ENCODE measurements around the gene EP400.

Gene EP400

GRCh38 chr12:132018193-132018916 is 68.6 kb downstream of the EP400 start:
- Histone ChIP-seq H3K9me3 (ENCODE audit: insufficient read depth, low read depth, low read length) (no peaks in the 10 kb centered on the region), H3K9ac (ENCODE audit: low read depth, low read length) (no peak overlapping the region), H3K27me3 (ENCODE audit: insufficient read depth, low read length) (no peaks in the 10 kb centered on the region), H3K4me1 (ENCODE audit: insufficient read depth, low read length) (no peaks in the 10 kb centered on the region), H3K36me3 (ENCODE audit: insufficient read depth, low read length) (peaks cover 96% of the 10 kb centered on the region), H3K27ac (ENCODE audit: low read depth, low read length) (no peak overlapping the region), H3K4me3 (ENCODE audit: low read length) (no peak overlapping the region)
- WGBS: 95% methylated on average over 18 of the region's 18 CpGs

DNA sequence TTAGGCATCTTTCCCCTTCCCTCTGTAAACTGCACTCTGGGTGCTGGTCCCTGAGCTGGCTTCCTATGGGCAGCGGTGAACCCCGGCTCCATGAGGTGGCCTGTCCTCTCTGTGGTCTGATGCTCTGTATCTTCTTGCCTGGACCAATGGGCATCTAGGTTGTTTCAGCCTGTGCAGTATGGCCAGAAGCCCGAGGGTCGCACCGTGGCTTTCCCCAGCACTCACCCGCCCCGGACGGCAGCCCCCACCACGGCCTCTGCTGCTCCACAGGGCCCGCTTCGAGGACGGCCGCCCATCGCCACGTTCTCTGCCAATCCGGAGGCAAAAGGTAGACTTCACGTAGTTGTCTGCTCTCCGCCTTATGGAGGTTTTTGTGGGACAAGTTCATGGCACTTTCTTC is 70.1 kb downstream of the EP400 start:
- H3K9ac ChIP-seq (ENCODE audit: low read depth, low read length): no peak overlapping the region
- H3K36me3 ChIP-seq (ENCODE audit: insufficient read depth, low read length): peaks cover 96% of the 10 kb centered on the region
- H3K4me3 ChIP-seq (ENCODE audit: low read length): no peak overlapping the region
- H3K27me3 ChIP-seq (ENCODE audit: insufficient read depth, low read length): no peaks in the 10 kb centered on the region
- 96% methylated on average over 18 of the region's 18 CpGs for WGBS
- no peaks in the 10 kb centered on the region for H3K4me1 ChIP-seq (ENCODE audit: insufficient read depth, low read length)
- no peak overlapping the region for H3K27ac ChIP-seq (ENCODE audit: low read depth, low read length)
- no peaks in the 10 kb centered on the region for H3K9me3 ChIP-seq (ENCODE audit: insufficient read depth, low read depth, low read length)

GRCh38 chr12:132020292-132020691 is 70.5 kb downstream of the EP400 start:
- H3K4me1 ChIP-seq (ENCODE audit: insufficient read depth, low read length): no peaks in the 10 kb centered on the region

DNA sequence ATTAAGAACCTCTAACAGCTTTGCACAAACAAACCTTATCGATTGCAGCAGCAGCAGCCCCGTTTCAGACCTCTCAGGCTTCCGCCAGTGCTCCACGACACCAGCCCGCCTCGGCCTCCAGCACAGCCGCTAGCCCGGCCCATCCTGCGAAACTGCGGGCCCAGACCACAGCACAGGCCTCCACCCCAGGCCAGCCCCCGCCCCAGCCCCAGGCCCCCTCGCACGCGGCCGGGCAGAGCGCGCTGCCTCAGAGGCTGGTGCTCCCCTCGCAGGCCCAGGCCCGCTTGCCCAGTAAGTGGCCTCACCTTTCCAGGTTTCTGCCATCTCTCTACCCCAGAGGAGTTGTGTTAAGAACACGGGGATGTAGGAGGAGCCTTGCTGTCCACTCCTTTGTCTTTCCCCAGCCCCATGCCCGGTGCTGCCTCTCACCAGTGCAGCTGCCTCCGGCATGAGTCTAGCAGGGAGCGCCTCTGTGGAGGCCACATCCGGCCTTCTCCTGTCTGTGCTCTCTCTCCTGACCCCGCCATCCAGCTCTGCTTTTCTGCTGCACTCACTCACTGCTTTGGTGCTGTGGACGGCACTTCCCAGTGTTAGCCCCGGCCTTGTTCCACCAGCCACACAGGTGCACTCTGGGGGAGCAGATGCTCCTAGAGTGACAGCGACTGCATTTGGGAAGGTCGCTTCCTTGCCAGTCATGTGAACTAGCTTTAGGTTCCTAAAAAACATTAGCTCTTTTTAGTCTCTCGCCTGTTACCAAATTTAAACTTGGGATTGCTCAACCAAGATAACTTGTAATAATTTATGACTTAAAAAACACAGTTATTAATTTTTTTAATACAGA is 71.5 kb downstream of the EP400 start:
- Histone ChIP-seq H3K4me1 (ENCODE audit: insufficient read depth, low read length) (no peaks in the 10 kb centered on the region), H3K9ac (ENCODE audit: low read depth, low read length) (no peak overlapping the region), H3K9me3 (ENCODE audit: insufficient read depth, low read depth, low read length) (no peaks in the 10 kb centered on the region), H3K27ac (ENCODE audit: low read depth, low read length) (no peak overlapping the region), H3K36me3 (ENCODE audit: insufficient read depth, low read length) (peaks cover 96% of the 10 kb centered on the region), H3K4me3 (ENCODE audit: low read length) (no peak overlapping the region), H3K27me3 (ENCODE audit: insufficient read depth, low read length) (no peaks in the 10 kb centered on the region)
- 96% methylated on average over 30 of the region's 30 CpGs for WGBS

More at GRCh38 chr12:132020292-132020691, 70.5 kb downstream of the EP400 start:
- no peak overlapping the region for H3K27ac ChIP-seq (ENCODE audit: low read depth, low read length)
- H3K9ac ChIP-seq (ENCODE audit: low read depth, low read length): no peak overlapping the region
- H3K27me3 ChIP-seq (ENCODE audit: insufficient read depth, low read length): no peaks in the 10 kb centered on the region
- peaks cover 96% of the 10 kb centered on the region for H3K36me3 ChIP-seq (ENCODE audit: insufficient read depth, low read length)
- no peak overlapping the region for H3K4me3 ChIP-seq (ENCODE audit: low read length)
- WGBS: 94% methylated on average over 9 of the region's 9 CpGs
- H3K9me3 ChIP-seq (ENCODE audit: insufficient read depth, low read depth, low read length): no peaks in the 10 kb centered on the region

DNA sequence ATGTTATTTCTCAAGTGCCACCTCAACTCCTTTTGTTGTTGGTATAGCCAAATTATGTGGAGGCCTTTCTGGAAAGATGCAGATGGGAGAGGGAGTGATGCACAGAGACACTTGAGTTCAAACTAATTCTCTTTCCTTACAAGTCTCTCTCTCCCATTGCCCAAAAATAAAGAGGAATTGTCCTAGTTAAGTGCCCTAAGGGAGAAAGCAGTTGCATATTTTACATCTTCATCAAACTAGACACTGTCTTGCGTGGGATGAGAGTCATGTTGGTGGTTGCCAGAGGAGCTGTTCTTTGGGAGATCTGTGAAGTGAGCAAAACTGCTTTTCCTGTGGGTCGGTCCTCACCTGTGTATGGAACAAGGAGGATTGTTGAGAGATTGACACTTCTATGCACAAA is 72.2 kb downstream of the EP400 start:
- Histone ChIP-seq H3K9ac (ENCODE audit: low read depth, low read length) (no peak overlapping the region), H3K4me3 (ENCODE audit: low read length) (no peak overlapping the region), H3K27me3 (ENCODE audit: insufficient read depth, low read length) (no peaks in the 10 kb centered on the region), H3K27ac (ENCODE audit: low read depth, low read length) (no peak overlapping the region), H3K4me1 (ENCODE audit: insufficient read depth, low read length) (no peaks in the 10 kb centered on the region), H3K9me3 (ENCODE audit: insufficient read depth, low read depth, low read length) (no peaks in the 10 kb centered on the region), H3K36me3 (ENCODE audit: insufficient read depth, low read length) (peaks cover 98% of the 10 kb centered on the region)
- 93% methylated on average over 2 of the region's 2 CpGs for WGBS

DNA sequence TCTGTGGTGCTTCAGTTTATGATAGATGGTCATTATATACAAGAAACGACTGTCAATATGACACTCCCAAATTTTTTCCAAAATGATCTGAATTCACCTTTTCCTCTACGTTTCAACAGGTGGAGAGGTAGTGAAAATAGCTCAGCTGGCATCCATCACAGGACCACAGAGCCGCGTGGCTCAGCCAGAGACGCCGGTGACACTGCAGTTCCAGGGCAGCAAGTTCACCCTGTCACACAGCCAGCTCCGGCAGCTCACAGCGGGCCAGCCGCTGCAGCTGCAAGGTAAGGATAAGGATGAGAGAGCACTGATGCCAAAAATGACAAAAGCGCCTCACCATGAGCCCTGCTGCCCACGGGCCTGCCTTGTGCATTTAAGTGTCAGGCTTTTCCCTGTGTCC is 73.9 kb downstream of the EP400 start:
- no peak overlapping the region for H3K4me3 ChIP-seq (ENCODE audit: low read length)
- H3K9me3 ChIP-seq (ENCODE audit: insufficient read depth, low read depth, low read length): no peaks in the 10 kb centered on the region
- 98% methylated on average over 11 of the region's 11 CpGs for WGBS
- no peaks in the 10 kb centered on the region for H3K4me1 ChIP-seq (ENCODE audit: insufficient read depth, low read length)
- H3K36me3 ChIP-seq (ENCODE audit: insufficient read depth, low read length): peaks cover 98% of the 10 kb centered on the region
- H3K27ac ChIP-seq (ENCODE audit: low read depth, low read length): no peak overlapping the region
- no peak overlapping the region for H3K9ac ChIP-seq (ENCODE audit: low read depth, low read length)
- H3K27me3 ChIP-seq (ENCODE audit: insufficient read depth, low read length): no peaks in the 10 kb centered on the region

DNA sequence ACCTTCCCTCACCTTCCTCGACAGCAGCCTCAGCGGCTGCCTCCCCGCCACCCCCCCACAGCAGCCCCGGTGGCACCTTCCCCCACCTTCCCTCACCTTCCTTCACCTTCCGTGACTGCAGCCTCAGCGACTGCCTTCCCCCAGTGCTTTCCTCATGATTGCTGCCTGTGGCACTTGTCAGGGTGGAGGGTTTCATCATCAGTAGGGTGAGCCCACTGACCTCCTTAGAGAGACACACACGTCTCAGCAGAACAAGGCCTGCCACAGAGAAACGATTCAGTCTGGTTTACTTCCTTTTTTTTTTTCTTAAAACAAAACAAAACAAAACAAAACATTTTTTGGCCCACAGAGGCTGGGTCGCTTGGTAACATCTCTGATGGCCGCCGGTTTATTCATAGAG is 75.0 kb downstream of the EP400 start:
- Histone ChIP-seq H3K9ac (ENCODE audit: low read depth, low read length) (no peak overlapping the region), H3K4me1 (ENCODE audit: insufficient read depth, low read length) (no peaks in the 10 kb centered on the region), H3K9me3 (ENCODE audit: insufficient read depth, low read depth, low read length) (no peaks in the 10 kb centered on the region), H3K27me3 (ENCODE audit: insufficient read depth, low read length) (no peaks in the 10 kb centered on the region), H3K4me3 (ENCODE audit: low read length) (no peak overlapping the region), H3K27ac (ENCODE audit: low read depth, low read length) (no peak overlapping the region), H3K36me3 (ENCODE audit: insufficient read depth, low read length) (peaks cover 98% of the 10 kb centered on the region)
- WGBS: 94% methylated on average over 11 of the region's 11 CpGs

DNA sequence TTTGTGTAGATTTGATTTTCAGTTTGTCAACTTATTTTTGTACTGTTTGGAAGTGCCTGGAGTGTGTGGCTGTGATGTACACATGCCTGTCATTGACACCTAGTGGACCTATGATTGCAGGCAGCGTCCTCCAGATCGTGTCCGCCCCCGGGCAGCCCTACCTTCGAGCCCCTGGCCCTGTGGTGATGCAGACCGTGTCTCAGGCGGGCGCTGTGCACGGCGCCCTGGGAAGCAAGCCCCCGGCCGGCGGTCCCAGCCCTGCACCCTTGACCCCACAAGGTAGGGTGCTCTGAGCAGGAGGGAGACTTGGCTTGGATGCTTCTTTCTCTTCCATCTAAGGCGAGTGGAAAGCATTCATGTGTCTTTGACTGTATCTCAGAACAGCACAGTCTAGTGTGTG is 75.8 kb downstream of the EP400 start:
- WGBS: 98% methylated on average over 14 of the region's 14 CpGs

GRCh38 chr12:132026061-132026795 is 76.5 kb downstream of the EP400 start:
- H3K4me3 ChIP-seq (ENCODE audit: low read length): no peak overlapping the region
- no peak overlapping the region for H3K27ac ChIP-seq (ENCODE audit: low read depth, low read length)
- H3K4me1 ChIP-seq (ENCODE audit: insufficient read depth, low read length): no peaks in the 10 kb centered on the region
- no peak overlapping the region for H3K9ac ChIP-seq (ENCODE audit: low read depth, low read length)
- WGBS: 95% methylated on average over 13 of the region's 13 CpGs
- no peaks in the 10 kb centered on the region for H3K27me3 ChIP-seq (ENCODE audit: insufficient read depth, low read length)
- peaks cover 99% of the 10 kb centered on the region for H3K36me3 ChIP-seq (ENCODE audit: insufficient read depth, low read length)
- H3K9me3 ChIP-seq (ENCODE audit: insufficient read depth, low read depth, low read length): no peaks in the 10 kb centered on the region

More for the DNA sequence above, 75.8 kb downstream of the EP400 start:
- H3K4me3 ChIP-seq (ENCODE audit: low read length): no peak overlapping the region
- no peaks in the 10 kb centered on the region for H3K4me1 ChIP-seq (ENCODE audit: insufficient read depth, low read length)
- no peak overlapping the region for H3K27ac ChIP-seq (ENCODE audit: low read depth, low read length)
- H3K9me3 ChIP-seq (ENCODE audit: insufficient read depth, low read depth, low read length): no peaks in the 10 kb centered on the region
- H3K9ac ChIP-seq (ENCODE audit: low read depth, low read length): no peak overlapping the region
- H3K36me3 ChIP-seq (ENCODE audit: insufficient read depth, low read length): peaks cover 98% of the 10 kb centered on the region
- H3K27me3 ChIP-seq (ENCODE audit: insufficient read depth, low read length): no peaks in the 10 kb centered on the region

GRCh38 chr12:132026796-132027500 is 77.2 kb downstream of the EP400 start:
- Histone ChIP-seq H3K9ac (ENCODE audit: low read depth, low read length) (no peak overlapping the region), H3K9me3 (ENCODE audit: insufficient read depth, low read depth, low read length) (no peaks in the 10 kb centered on the region), H3K36me3 (ENCODE audit: insufficient read depth, low read length) (peaks cover 99% of the 10 kb centered on the region), H3K27me3 (ENCODE audit: insufficient read depth, low read length) (no peaks in the 10 kb centered on the region), H3K4me1 (ENCODE audit: insufficient read depth, low read length) (no peaks in the 10 kb centered on the region), H3K4me3 (ENCODE audit: low read length) (no peak overlapping the region), H3K27ac (ENCODE audit: low read depth, low read length) (no peak overlapping the region)
- 94% methylated on average over 18 of the region's 18 CpGs for WGBS
